H9 (cell line): Measurements from ENCODE around the gene OR4C5. TPM values are rescaled to one million over a fixed set of nuclear protein-coding genes. Genes with fewer than 3 reads are reported as not detected.
"Not testable (repeated sequence)": the region's sequence is repeated elsewhere in the genome, so short reads cannot be mapped to it uniquely, and the experiment has no call there.

Source experiments
- DNase-seq: peaks from one replicate; pipeline ENCODE4 v3.0.0-alpha.2; 2017
- H2AFZ ChIP-seq: one replicate; pipeline ENCODE4 v1.6.1; 2013; ENCODE audit warnings: mild to moderate bottlenecking, low read length, control low read depth, moderate library complexity
- H2AK5ac ChIP-seq: 2 replicates; pipeline ENCODE4 v1.6.1; 2013; ENCODE audit warnings: low read length, control low read depth, mixed read lengths; ENCODE audit not compliant: insufficient read length
- H2BK120ac ChIP-seq: one replicate; pipeline ENCODE4 v1.6.1; 2013; ENCODE audit warnings: low read depth, mild to moderate bottlenecking, low read length, control low read depth, inconsistent platforms; ENCODE audit not compliant: poor library complexity, severe bottlenecking
- H2BK12ac ChIP-seq: 2 replicates; pipeline ENCODE4 v1.6.1; 2013; ENCODE audit warnings: low read length, control low read depth, mixed read lengths, low read depth; ENCODE audit not compliant: insufficient read length
- H2BK15ac ChIP-seq: 2 replicates; pipeline ENCODE4 v1.6.1; 2013; ENCODE audit warnings: low read depth, low read length, control low read depth
- H2BK20ac ChIP-seq: one replicate; pipeline ENCODE4 v1.6.1; 2013; ENCODE audit warnings: low read depth, mild to moderate bottlenecking, low read length, control low read depth, inconsistent platforms; ENCODE audit not compliant: poor library complexity, severe bottlenecking
- H2BK5ac ChIP-seq: 2 replicates; pipeline ENCODE4 v1.6.1; 2013; ENCODE audit warnings: low read length, control low read depth, mixed read lengths; ENCODE audit not compliant: insufficient read length
- H3K14ac ChIP-seq: 2 replicates; pipeline ENCODE4 v1.6.1; 2013; ENCODE audit warnings: low read length, control low read depth; ENCODE audit not compliant: insufficient read depth
- H3K18ac ChIP-seq: 2 replicates; pipeline ENCODE4 v1.6.1; 2013; ENCODE audit warnings: low read depth, mild to moderate bottlenecking, mixed read lengths, low read length, control low read depth; ENCODE audit not compliant: insufficient read length
- H3K23ac ChIP-seq: 2 replicates; pipeline ENCODE4 v1.6.1; 2013; ENCODE audit warnings: low read length, control low read depth, mixed read lengths, low read depth; ENCODE audit not compliant: insufficient read length
- H3K23me2 ChIP-seq: 2 replicates; pipeline ENCODE4 v1.6.1; 2013; ENCODE audit warnings: low read depth, mild to moderate bottlenecking, mixed read lengths, low read length, control low read depth; ENCODE audit not compliant: insufficient read length, poor library complexity, severe bottlenecking
- H3K27ac ChIP-seq: 2 replicates; pipeline ENCODE4 v1.5.1; 2013; ENCODE audit warnings: low read length, control low read depth, mixed read lengths, low read depth; ENCODE audit not compliant: insufficient read length
- H3K27me3 ChIP-seq: 2 replicates; pipeline ENCODE4 v1.6.1; 2013; ENCODE audit warnings: low read length, control low read depth, inconsistent platforms; ENCODE audit not compliant: insufficient read depth
- H3K4ac ChIP-seq: 2 replicates; pipeline ENCODE4 v1.6.1; 2013; ENCODE audit warnings: low read depth, mild to moderate bottlenecking, control low read depth, inconsistent platforms, low read length, moderate library complexity
- H3K4me1 ChIP-seq: 2 replicates; pipeline ENCODE4 v1.6.1; 2013; ENCODE audit warnings: low read length, control low read depth, inconsistent platforms; ENCODE audit not compliant: insufficient read depth
- H3K4me2 ChIP-seq: 2 replicates; pipeline ENCODE4 v1.6.1; 2013; ENCODE audit warnings: low read length, control low read depth, mixed read lengths; ENCODE audit not compliant: insufficient read length, insufficient read depth
- H3K56ac ChIP-seq: 2 replicates; pipeline ENCODE4 v1.6.1; 2013; ENCODE audit warnings: low read depth, mild to moderate bottlenecking, mixed read lengths, low read length, control low read depth; ENCODE audit not compliant: insufficient read length
- H3K79me1 ChIP-seq: 2 replicates; pipeline ENCODE4 v1.6.1; 2013; ENCODE audit warnings: low read depth, mild to moderate bottlenecking, moderate library complexity, low read length, control low read depth, inconsistent platforms; ENCODE audit not compliant: insufficient read depth, poor library complexity, severe bottlenecking
- H3K79me2 ChIP-seq: 2 replicates; pipeline ENCODE4 v1.6.1; 2013; ENCODE audit warnings: low read length, control low read depth, inconsistent platforms; ENCODE audit not compliant: insufficient read depth
- H3K9ac ChIP-seq: 2 replicates; pipeline ENCODE4 v1.6.1; 2013; ENCODE audit warnings: low read length, control low read depth, mixed read lengths; ENCODE audit not compliant: insufficient read length; ENCODE audit errors: extremely low read depth
- H3K9me3 ChIP-seq: one replicate; pipeline ENCODE4 v1.6.1; 2013; ENCODE audit warnings: low read depth, low read length, inconsistent platforms; ENCODE audit not compliant: control insufficient read depth
- H3T11ph ChIP-seq: one replicate; pipeline ENCODE4 v1.6.1; 2013; ENCODE audit warnings: mild to moderate bottlenecking, low read length, control low read depth, inconsistent platforms
- H4K20me1 ChIP-seq: one replicate; pipeline ENCODE4 v1.6.1; 2013; ENCODE audit not compliant: control insufficient read depth, insufficient read length, insufficient read depth
- H4K5ac ChIP-seq: 2 replicates; pipeline ENCODE4 v1.6.1; 2013; ENCODE audit warnings: low read depth, mild to moderate bottlenecking, mixed read lengths, low read length, control low read depth; ENCODE audit not compliant: insufficient read length
- H4K8ac ChIP-seq: replicated peaks from 2 replicates; pipeline ENCODE4 v1.6.1; 2013; ENCODE audit warnings: low read length, control low read depth, mixed read lengths, low read depth; ENCODE audit not compliant: insufficient read length
- H4K91ac ChIP-seq: 2 replicates; pipeline ENCODE4 v1.6.1; 2013; ENCODE audit warnings: low read depth, mild to moderate bottlenecking, moderate library complexity, mixed read lengths, low read length, control low read depth; ENCODE audit not compliant: insufficient read length
- H3K27ac Mint-ChIP-seq, 3 experiments: 2 replicates in 2 of 3; 3 replicates in 1 of 3; pipeline ENCODE4 v1.8.0; 2020 to 2021; ENCODE audit warnings: mixed read lengths in 3 of 3, mild to moderate bottlenecking in 1 of 3, moderate library complexity in 1 of 3
- H3K27me3 Mint-ChIP-seq: 2 replicates; pipeline ENCODE4 v1.8.0; 2021; ENCODE audit warnings: low read depth, mild to moderate bottlenecking, moderate library complexity, mixed read lengths
- H3K36me3 Mint-ChIP-seq, 3 experiments: 2 replicates in 2 of 3; 3 replicates in 1 of 3; pipeline ENCODE4 v1.8.0; 2020 to 2021; ENCODE audit warnings: low read depth in 3 of 3, mixed read lengths in 3 of 3; ENCODE audit not compliant: insufficient read depth in 1 of 3
- H3K4me1 Mint-ChIP-seq, 2 experiments: 2 replicates each; pipeline ENCODE4 v1.8.0; 2020; ENCODE audit warnings: mixed read lengths in 2 of 2
- H3K4me3 Mint-ChIP-seq, 2 experiments: 2 replicates in 1 of 2; 3 replicates in 1 of 2; pipeline ENCODE4 v1.8.0; 2020 to 2021; ENCODE audit warnings: mild to moderate bottlenecking in 2 of 2, mixed read lengths in 2 of 2, moderate library complexity in 1 of 2
- H3K9me3 Mint-ChIP-seq, 2 experiments: 2 replicates in 1 of 2; 3 replicates in 1 of 2; pipeline ENCODE4 v1.8.0; 2020; ENCODE audit warnings: mild to moderate bottlenecking in 2 of 2, mixed read lengths in 2 of 2, moderate library complexity in 1 of 2
- WGBS: extraction: QIAGEN DNeasy Blood & Tissue Kit; methylation state at CpG from one replicate; pipeline ENCODE4 v1.1.7; 2013; ENCODE audit warnings: missing lambda C conversion rate, low lambda C conversion rate, mixed read lengths; ENCODE audit not compliant: insufficient read length; ENCODE audit errors: extremely low coverage; 5-methylcytosine and 5-hydroxymethylcytosine counted together
- total RNA-seq: library from RNA; stranded (reverse); gene quantifications from 2 replicates; pipeline ENCODE4 v1.2.1, GENCODE V29; 2021

The OR4C5 gene
- total RNA-seq, 1 experiment from 2014 or later: not detected

- H4K20me1 ChIP-seq, H4K5ac ChIP-seq, H2BK20ac ChIP-seq, H4K91ac ChIP-seq, H3K4ac ChIP-seq, H4K8ac ChIP-seq, H3K9ac ChIP-seq, H3T11ph ChIP-seq, H3K79me1 ChIP-seq, H3K56ac ChIP-seq, H3K79me2 ChIP-seq, H3K27ac Mint-ChIP-seq, H3K4me1 Mint-ChIP-seq, H3K23ac ChIP-seq, DNase-seq, H2BK15ac ChIP-seq, H3K4me3 Mint-ChIP-seq, H3K4me2 ChIP-seq, H3K14ac ChIP-seq, H2BK5ac ChIP-seq, H3K27me3 ChIP-seq, H3K27ac ChIP-seq, H3K4me1 ChIP-seq, H3K27me3 Mint-ChIP-seq, H2AK5ac ChIP-seq, H2AFZ ChIP-seq, H2BK120ac ChIP-seq, H3K23me2 ChIP-seq, H2BK12ac ChIP-seq, H3K18ac ChIP-seq: not testable (repeated sequence)
- WGBS: no CpG with 5 or more reads among the region's 2 CpGs
- H3K9me3 ChIP-seq: peaks cover 66% of the 10 kb centered on the region
- H3K36me3 Mint-ChIP-seq: peaks cover 6 to 16% (median 16%) of the 10 kb centered on the region in 3 experiments; a peak in 6 of 7 replicates
- H3K9me3 Mint-ChIP-seq: peaks cover 81 to 91% of the 10 kb centered on the region in 2 experiments
Observed at GRCh38 chr11:48342505-48342904, 23.8 kb downstream of the OR4C5 start.
